Activated gamma-delta T cell treated with anti-CD3 and anti-CD28 coated beads, Interleukin-2, amount 50 U/mL, for 16 hours (primary cell): Measurements from ENCODE around the gene PPARGC1A.

ENCODE experiments used
- DNase-seq: peaks from one replicate; pipeline ENCODE4 v3.0.0-alpha.2; 2020; ENCODE audit warnings: low read depth

The PPARGC1A gene

GRCh38 chr4:23911675-23912455 is 22.0 kb upstream of the PPARGC1A start:
- no peak for DNase-seq

- no peak for DNase-seq
Observed at GRCh38 chr4:23909671-23910070, 19.8 kb upstream of the PPARGC1A start.

- DNase-seq, result no peak
Observed at GRCh38 chr4:23906839-23907238, 17.0 kb upstream of the PPARGC1A start.

- no peak for DNase-seq
Observed at GRCh38 chr4:23904639-23905071, 14.8 kb upstream of the PPARGC1A start.

- DNase-seq, result no peak
Observed at GRCh38 chr4:23903859-23904438, 14.1 kb upstream of the PPARGC1A start.

- DNase-seq, result no peak
Observed at GRCh38 chr4:23902222-23902804, 12.5 kb upstream of the PPARGC1A start.

- DNase-seq, result no peak
Observed at GRCh38 chr4:23900636-23901035, 10.8 kb upstream of the PPARGC1A start.

GRCh38 chr4:23899565-23899964 is 9.7 kb upstream of the PPARGC1A start:
- DNase-seq, result no peak

- DNase-seq, result no peak
Observed at GRCh38 chr4:23897564-23898109, 7.8 kb upstream of the PPARGC1A start.

GRCh38 chr4:23894021-23894420 is 4.2 kb upstream of the PPARGC1A start:
- DNase-seq, result no peak

- DNase-seq, result no peak
Observed at GRCh38 chr4:23891064-23891421, 1.2 kb upstream of the PPARGC1A start.

- no peak for DNase-seq
Observed at GRCh38 chr4:23890369-23891063, 669 bp upstream of the PPARGC1A start.

GRCh38 chr4:23889391-23889790 is 456 bp downstream of the PPARGC1A start:
- no peak for DNase-seq

GRCh38 chr4:23888421-23889319 is 1.2 kb downstream of the PPARGC1A start:
- no peak for DNase-seq

GRCh38 chr4:23887989-23888388 is 1.9 kb downstream of the PPARGC1A start:
- no peak for DNase-seq

GRCh38 chr4:23887173-23887572 is 2.7 kb downstream of the PPARGC1A start:
- DNase-seq, result no peak

- DNase-seq, result no peak
Observed at GRCh38 chr4:23885943-23886590, 3.8 kb downstream of the PPARGC1A start.

GRCh38 chr4:23884741-23885140 is 5.1 kb downstream of the PPARGC1A start:
- no peak for DNase-seq

- no peak for DNase-seq
Observed at GRCh38 chr4:23884261-23884660, 5.6 kb downstream of the PPARGC1A start.

GRCh38 chr4:23882976-23883531 is 6.8 kb downstream of the PPARGC1A start:
- DNase-seq, result no peak
